Hepatocyte (in vitro differentiated cells): Measurements from ENCODE around the gene TRAPPC12.

Experiments
- CTCF ChIP-seq: fragments of 200-600 bp; sonication (generic); IDR thresholded peaks from 2 replicates; pipeline ENCODE4 v1.5.1; 2016; ENCODE audit warnings: antibody characterized with exemption, mild to moderate bottlenecking; ENCODE audit not compliant: poor library complexity
- EZH2phosphoT487 ChIP-seq: fragments of 200-600 bp; sonication (generic); IDR thresholded peaks from one replicate; pipeline ENCODE4 v1.6.1; 2018; ENCODE audit warnings: antibody characterized with exemption, mild to moderate bottlenecking, low read depth, moderate library complexity; ENCODE audit not compliant: unreplicated experiment, severe bottlenecking

GRCh38 chr2:3467654-3468053 lies 88.2 kb downstream of the TRAPPC12 start:
- TF ChIP-seq CTCF (no peak), EZH2phosphoT487 (no peak)
